Caco-2 (cell line): ENCODE data around the gene LGALS8. TPM values are rescaled to one million over a fixed set of nuclear protein-coding genes. Genes with fewer than 3 reads are reported as not detected.
"Not testable (repeated sequence)": the region's sequence is repeated elsewhere in the genome, so short reads cannot be mapped to it uniquely, and the experiment has no call there.

ENCODE experiments used
- BruUV-seq: library from RNA; stranded (reverse); fragments of 400-500 nt; replicated peaks from 2 replicates; lab custom pipeline; 2021; lab: Mats Ljungman, UMichigan
- CTCF ChIA-PET: fragments of 300-600 bp; sonication (Branson Sonifier 250); formaldehyde crosslinking; loops from one replicate; lab custom pipeline; 2022; ENCODE audit warnings: antibody characterized with exemption; lab: Charles Lee
- POLR2A ChIA-PET: fragments of 300-600 bp; sonication (Branson Sonifier 250); formaldehyde crosslinking; loops from one replicate; lab custom pipeline; 2022; ENCODE audit warnings: antibody characterized with exemption; lab: Charles Lee
- DNase-seq, 2 experiments: peaks; one replicate each; pipeline versions ENCODE4 v3.0.0 to v3.0.0-alpha.2; 2020 to 2022
- H3K27me3 ChIP-seq: replicated peaks from 2 replicates; pipeline ENCODE4 v1.6.0; 2011; ENCODE audit warnings: low read length; ENCODE audit not compliant: control insufficient read depth, insufficient read depth
- H3K36me3 ChIP-seq: 2 replicates; pipeline ENCODE4 v1.5.1; 2011; ENCODE audit warnings: low read length; ENCODE audit not compliant: control insufficient read depth, insufficient read depth
- H3K4me1 ChIP-seq: fragments of 250-450 bp; sonication (Bioruptor Pico); 2 replicates; pipeline ENCODE4 v1.5.1; 2020; ENCODE audit warnings: mild to moderate bottlenecking
- H3K4me3 ChIP-seq: 2 replicates; pipeline ENCODE4 v1.5.1; 2011; ENCODE audit warnings: low read depth, mild to moderate bottlenecking, control low read depth, low read length
- H3K9me3 ChIP-seq: fragments of 250-450 bp; sonication (Bioruptor Pico); 2 replicates; pipeline ENCODE4 v1.5.1; 2020; ENCODE audit warnings: mild to moderate bottlenecking, moderate library complexity
- H3K27ac Mint-ChIP-seq: one replicate; pipeline ENCODE4 v1.8.0; 2022; ENCODE audit warnings: mixed read lengths; ENCODE audit not compliant: unreplicated experiment
- H3K27me3 Mint-ChIP-seq: one replicate; pipeline ENCODE4 v1.8.0; 2022; ENCODE audit warnings: mixed read lengths; ENCODE audit not compliant: insufficient read depth, unreplicated experiment
- H3K36me3 Mint-ChIP-seq: one replicate; pipeline ENCODE4 v1.8.0; 2022; ENCODE audit warnings: mild to moderate bottlenecking, mixed read lengths; ENCODE audit not compliant: insufficient read depth, unreplicated experiment
- H3K4me1 Mint-ChIP-seq: one replicate; pipeline ENCODE4 v1.8.0; 2022; ENCODE audit warnings: low read depth, mixed read lengths; ENCODE audit not compliant: unreplicated experiment
- H3K4me3 Mint-ChIP-seq: one replicate; pipeline ENCODE4 v1.8.0; 2022; ENCODE audit warnings: mild to moderate bottlenecking, moderate library complexity, mixed read lengths; ENCODE audit not compliant: unreplicated experiment
- H3K9me3 Mint-ChIP-seq: one replicate; pipeline ENCODE4 v1.8.0; 2022; ENCODE audit warnings: mixed read lengths; ENCODE audit not compliant: unreplicated experiment
- CTCF ChIP-seq, 2 experiments: fragments of 200-600 bp in 1 of 2; IDR thresholded peaks; 1 replicate in 1 of 2; 2 replicates in 1 of 2; pipeline versions ENCODE4 v1.5.1 to v1.8.0; 2011 to 2022; ENCODE audit warnings: antibody characterized with exemption in 1 of 2, control low read depth in 1 of 2, inconsistent platforms in 1 of 2, low read depth in 1 of 2, low read length in 1 of 2, mild to moderate bottlenecking in 1 of 2, moderate library complexity in 1 of 2; ENCODE audit not compliant: insufficient read depth in 1 of 2, severe bottlenecking in 1 of 2, unreplicated experiment in 1 of 2
- intact Hi-C: fragments of 100-400 bp; cut with micrococcal nuclease; formaldehyde crosslinking; loops from one replicate; pipeline ENCODE4 v1.10.0; 2022; ENCODE audit not compliant: unreplicated experiment
- total RNA-seq: library from RNA; stranded (reverse); gene quantifications from 2 replicates; pipeline ENCODE4 v1.2.3, GENCODE V29; 2022

Gene LGALS8
- total RNA-seq, 1 experiment from 2014 or later = 72.3 TPM

- Histone ChIP-seq H3K4me3 (no peak overlapping the region), H3K4me1 (0 out of 2 replicates have a peak, but pooled peaks cover 8% of the 10 kb centered on the region), H3K27me3 (no peaks in the 10 kb centered on the region), H3K36me3 (no peaks in the 10 kb centered on the region), H3K9me3 (0 out of 2 replicates have a peak, but pooled peaks cover 3% of the 10 kb centered on the region)
- peaks cover 14% of the 10 kb centered on the region for H3K36me3 Mint-ChIP-seq
- no peak overlapping the region for H3K4me3 Mint-ChIP-seq
- TF ChIP-seq CTCF (IDR thresholded peaks at IDR 0.05; ENCODE audit: insufficient read depth in 1 of 2, low read depth in 1 of 2, low read length in 1 of 2, severe bottlenecking in 1 of 2, unreplicated experiment in 1 of 2) = no peak
- no peak overlapping the region for H3K27ac Mint-ChIP-seq
- no peaks in the 10 kb centered on the region for H3K9me3 Mint-ChIP-seq
- intact Hi-C loops = no loop called here
- DNase-seq = no peak
- ChIA-PET POLR2A (interaction anchor here (0.6 kb wide), 1 partner anchor 12 kb away, joined by 8 read pairs; no protein-coding TSS in a partner anchor), CTCF (interaction anchor here (0.6 to 0.7 kb wide), 2 partner anchors 267 to 1297 kb away, joined by 8 to 13 read pairs; no protein-coding TSS in a partner anchor)
- no TSS peak for BruUV-seq
- H3K4me1 Mint-ChIP-seq = peaks cover 1% of the 10 kb centered on the region
- H3K27me3 Mint-ChIP-seq = no peaks in the 10 kb centered on the region
These were observed 39.3 kb upstream of the LGALS8 start for GRCh38 chr1:236484310-236484971.

GRCh38 chr1:236486356-236487002 is 37.3 kb upstream of the LGALS8 start:
- Mint-ChIP-seq H3K36me3 (peaks cover 15% of the 10 kb centered on the region), H3K27me3 (no peaks in the 10 kb centered on the region), H3K4me1 (peaks cover 19% of the 10 kb centered on the region), H3K9me3 (no peaks in the 10 kb centered on the region), H3K27ac (no peak overlapping the region), H3K4me3 (no peak overlapping the region)
- Histone ChIP-seq H3K4me3 (no peak overlapping the region), H3K27me3 (no peaks in the 10 kb centered on the region), H3K36me3 (no peaks in the 10 kb centered on the region), H3K9me3 (no peaks in the 10 kb centered on the region), H3K4me1 (peaks cover 19% of the 10 kb centered on the region)
- ChIA-PET CTCF (no interaction called here), POLR2A (no interaction called here)
- DNase-seq = no peak
- TF ChIP-seq CTCF (IDR thresholded peaks at IDR 0.05; ENCODE audit: insufficient read depth in 1 of 2, low read depth in 1 of 2, low read length in 1 of 2, severe bottlenecking in 1 of 2, unreplicated experiment in 1 of 2) = no peak
- intact Hi-C loops = no loop called here
- no TSS peak for BruUV-seq

GRCh38 chr1:236489161-236489560 is 34.6 kb upstream of the LGALS8 start:
- H3K27me3 ChIP-seq, CTCF ChIA-PET, H3K9me3 Mint-ChIP-seq, H3K4me3 Mint-ChIP-seq, H3K36me3 Mint-ChIP-seq, DNase-seq, H3K27me3 Mint-ChIP-seq, BruUV-seq, POLR2A ChIA-PET, H3K9me3 ChIP-seq, H3K4me3 ChIP-seq, H3K36me3 ChIP-seq, intact Hi-C loops: not testable (repeated sequence)
- Mint-ChIP-seq H3K27ac (peak overlapping the region; percentile 34), H3K4me1 (peaks cover 43% of the 10 kb centered on the region)
- H3K4me1 ChIP-seq = peaks cover 46% of the 10 kb centered on the region
